NCI-H510A (cell line): ENCODE measurements around the gene KAT5.
"Not testable (repeated sequence)": the region's sequence is repeated elsewhere in the genome, so short reads cannot be mapped to it uniquely, and the experiment has no call there.

Experiments
- DNase-seq: peaks from one replicate; lab custom pipeline; 2025; lab: John Stamatoyannopoulos, UW

The KAT5 gene

DNA sequence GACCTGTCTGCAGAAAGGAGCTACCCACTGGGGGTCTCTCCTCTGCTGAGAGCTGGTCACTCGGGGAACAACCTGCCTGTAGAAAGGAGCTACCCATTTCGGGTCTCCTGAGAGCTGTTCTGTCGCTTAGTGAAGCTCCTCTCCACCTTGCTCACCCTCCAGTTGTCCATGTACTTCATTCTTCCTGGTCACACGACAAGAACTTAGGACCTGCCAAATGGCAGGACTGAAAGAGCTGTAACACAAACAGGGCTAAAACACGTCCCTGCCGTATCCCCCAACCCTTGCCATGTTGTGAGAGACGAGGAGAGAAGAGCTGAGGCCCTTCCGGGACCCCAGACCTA, 32.6 kb downstream of the KAT5 start:
- DNase-seq, result no peak

- no peak for DNase-seq
Measured at GRCh38 chr11:65745049-65745448, 33.0 kb downstream of the KAT5 start.

DNA sequence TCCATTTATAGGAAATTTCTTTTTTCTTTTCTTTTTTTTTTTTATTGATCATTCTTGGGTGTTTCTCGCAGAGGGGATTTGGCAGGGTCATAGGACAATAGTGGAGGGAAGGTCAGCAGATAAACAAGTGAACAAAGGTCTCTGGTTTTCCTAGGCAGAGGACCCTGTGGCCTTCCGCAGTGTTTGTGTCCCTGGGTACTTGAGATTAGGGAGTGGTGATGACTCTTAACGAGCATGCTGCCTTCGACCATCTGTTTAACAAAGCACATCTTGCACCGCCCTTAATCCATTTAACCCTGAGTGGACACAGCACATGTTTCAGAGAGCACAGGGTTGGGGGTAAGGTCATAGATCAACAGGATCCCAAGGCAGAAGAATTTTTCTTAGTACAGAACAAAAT, 50.1 kb downstream of the KAT5 start:
- not testable (repeated sequence) for DNase-seq

GRCh38 chr11:65762816-65763215, 50.8 kb downstream of the KAT5 start:
- not testable (repeated sequence) for DNase-seq

- no peak for DNase-seq
Measured at GRCh38 chr11:65764434-65764833, 52.4 kb downstream of the KAT5 start.

GRCh38 chr11:65766535-65766934, 54.5 kb downstream of the KAT5 start:
- DNase-seq, result no peak

GRCh38 chr11:65767406-65767805, 55.4 kb downstream of the KAT5 start:
- DNase-seq, result no peak

DNA sequence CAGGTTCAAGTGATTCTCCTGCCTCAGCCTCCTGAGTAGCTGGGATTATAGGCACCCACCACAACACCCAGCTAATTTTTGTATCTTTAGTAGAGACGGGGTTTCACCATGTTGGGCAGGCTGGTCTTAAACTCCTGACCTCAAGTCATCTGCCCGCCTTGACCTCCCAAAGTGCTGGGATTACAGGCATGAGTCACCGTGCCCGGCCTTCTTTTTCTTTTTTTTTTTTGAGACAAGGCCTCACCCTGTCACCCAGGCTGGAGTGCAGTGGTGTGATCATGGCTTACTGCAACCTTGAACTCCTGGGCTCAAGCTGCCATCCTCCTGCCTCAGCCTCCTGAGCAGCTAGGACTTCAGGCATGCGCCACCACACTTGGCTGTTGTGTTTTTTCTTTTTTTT, 55.8 kb downstream of the KAT5 start:
- not testable (repeated sequence) for DNase-seq
